Esophagus squamous epithelium (tissue), 5 donors: ENCODE results near the gene KCNMA1. TPM values are rescaled to one million over a fixed set of nuclear protein-coding genes. Genes with fewer than 3 reads are reported as not detected.

Experiments
- DNase-seq: peaks from one replicate; lab custom pipeline; 2025; lab: John Stamatoyannopoulos, UW
- H3K27ac ChIP-seq, 4 donors: fragments of 200-600 bp; sonication (generic); one replicate each; pipeline ENCODE4 v1.5.1; 2016 to 2019; ENCODE audit warnings: mild to moderate bottlenecking in 1 of 4
- H3K27me3 ChIP-seq, 4 donors: fragments of 200-600 bp; sonication (generic); 1 replicate in 3 of 4; 2 replicates in 1 of 4; pipeline versions ENCODE4 v1.5.1 to v1.6.0; 2017 to 2021; ENCODE audit warnings: antibody characterized with exemption in 1 of 4
- H3K36me3 ChIP-seq, 3 donors: fragments of 200-600 bp; sonication (generic); one replicate each; pipeline ENCODE4 v1.5.1; 2016 to 2019
- H3K4me1 ChIP-seq, 3 donors: fragments of 200-600 bp; sonication (generic); one replicate each; pipeline ENCODE4 v1.5.1; 2017 to 2019
- H3K4me3 ChIP-seq, 4 donors: fragments of 200-600 bp; sonication (generic); 1 replicate in 3 of 4; 2 replicates in 1 of 4; pipeline ENCODE4 v1.5.1; 2016 to 2019; ENCODE audit warnings: mild to moderate bottlenecking in 2 of 4, moderate library complexity in 1 of 4
- H3K9me3 ChIP-seq, 3 donors: fragments of 200-600 bp; sonication (generic); one replicate each; pipeline ENCODE4 v1.5.1; 2016 to 2019
- POLR2A ChIP-seq, 4 donors: fragments of 450-650 bp; IDR thresholded peaks; one replicate each; pipeline ENCODE4 v1.6.1; 2017; ENCODE audit warnings: antibody characterized with exemption in 4 of 4, mild to moderate bottlenecking in 4 of 4, moderate library complexity in 3 of 4
- WGBS, 2 donors: methylation state at CpG; one replicate each; pipeline ENCODE4 v1.1.5; 2018; 5-methylcytosine and 5-hydroxymethylcytosine counted together
- intact Hi-C: fragments of 100-400 bp; cut with DNase I; formaldehyde crosslinking; loops from one replicate; pipeline ENCODE4 v1.15.0; 2022
- total RNA-seq, 4 donors: library from RNA; depleted of rRNA; stranded (reverse); fragments of >200 nt; gene quantifications; one replicate each; pipeline ENCODE4 v1.1.0, GENCODE V29; 2016
- TF ChIP-seq, protein P1 (sequence below), 6 experiments: fragments of 450-650 bp in 4 of 6; fragments of 200-600 bp in 2 of 6; sonication (generic) in 2 of 6; IDR thresholded peaks; one replicate each; pipeline ENCODE4 v1.5.1; 2016 to 2019; ENCODE audit warnings: antibody characterized with exemption in 6 of 6, mild to moderate bottlenecking in 4 of 6, moderate library complexity in 4 of 6
- donor health status: DM: yes; HTN: yes; CAD: no.

Gene KCNMA1
- total RNA-seq, 4 donors from 2014 or later = 7.5 to 74.2 (median 18.0) TPM

- H3K9me3 ChIP-seq = no peaks in the 10 kb centered on the region
- no peak overlapping the region for H3K27ac ChIP-seq
- no peak for DNase-seq
- peaks cover 0 to 15% (median 0%) of the 10 kb centered on the region in 3 donors for H3K4me1 ChIP-seq
- 51 to 66% methylated on average over 2 of the region's 2 CpGs for WGBS, 2 donors
- no peak overlapping the region for H3K4me3 ChIP-seq
- H3K27me3 ChIP-seq = peaks cover 0 to 6% (median 0%) of the 10 kb centered on the region in 4 donors
- intact Hi-C loops = no loop called here
- H3K36me3 ChIP-seq = no peaks in the 10 kb centered on the region
- TF ChIP-seq POLR2A (IDR thresholded peaks at IDR 0.05) = no peak
- TF ChIP-seq, protein P1, sequence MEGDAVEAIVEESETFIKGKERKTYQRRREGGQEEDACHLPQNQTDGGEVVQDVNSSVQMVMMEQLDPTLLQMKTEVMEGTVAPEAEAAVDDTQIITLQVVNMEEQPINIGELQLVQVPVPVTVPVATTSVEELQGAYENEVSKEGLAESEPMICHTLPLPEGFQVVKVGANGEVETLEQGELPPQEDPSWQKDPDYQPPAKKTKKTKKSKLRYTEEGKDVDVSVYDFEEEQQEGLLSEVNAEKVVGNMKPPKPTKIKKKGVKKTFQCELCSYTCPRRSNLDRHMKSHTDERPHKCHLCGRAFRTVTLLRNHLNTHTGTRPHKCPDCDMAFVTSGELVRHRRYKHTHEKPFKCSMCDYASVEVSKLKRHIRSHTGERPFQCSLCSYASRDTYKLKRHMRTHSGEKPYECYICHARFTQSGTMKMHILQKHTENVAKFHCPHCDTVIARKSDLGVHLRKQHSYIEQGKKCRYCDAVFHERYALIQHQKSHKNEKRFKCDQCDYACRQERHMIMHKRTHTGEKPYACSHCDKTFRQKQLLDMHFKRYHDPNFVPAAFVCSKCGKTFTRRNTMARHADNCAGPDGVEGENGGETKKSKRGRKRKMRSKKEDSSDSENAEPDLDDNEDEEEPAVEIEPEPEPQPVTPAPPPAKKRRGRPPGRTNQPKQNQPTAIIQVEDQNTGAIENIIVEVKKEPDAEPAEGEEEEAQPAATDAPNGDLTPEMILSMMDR (IDR thresholded peaks at IDR 0.05) = no peak
These were observed 371.4 kb downstream of the KCNMA1 start for GRCh38 chr10:77266242-77266641.

DNA sequence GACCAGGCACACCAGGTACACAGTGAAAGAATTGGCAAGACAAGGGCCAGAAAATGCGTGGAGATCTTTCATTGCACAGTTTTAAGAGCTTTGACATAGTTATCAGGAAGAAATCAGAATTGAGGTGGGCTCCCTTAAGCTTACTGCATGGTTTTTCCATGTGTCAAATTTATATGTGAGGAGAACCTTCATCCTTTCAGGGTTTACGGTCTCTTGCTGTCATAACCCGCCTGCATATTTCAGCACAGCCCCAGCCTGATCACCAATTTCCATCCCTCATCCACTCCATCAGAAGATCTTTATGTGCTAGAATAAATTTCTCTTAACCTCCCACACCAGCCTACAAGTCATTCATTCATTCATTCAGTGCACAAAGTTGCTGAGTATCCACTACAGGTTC lies 373.1 kb downstream of the KCNMA1 start:
- Histone ChIP-seq H3K4me1 (peaks cover 0 to 15% (median 0%) of the 10 kb centered on the region in 3 donors), H3K4me3 (no peak overlapping the region), H3K36me3 (no peaks in the 10 kb centered on the region), H3K27ac (no peak overlapping the region), H3K9me3 (no peaks in the 10 kb centered on the region), H3K27me3 (peaks cover 0 to 6% (median 0%) of the 10 kb centered on the region in 4 donors)
- 78 to 80% methylated on average over 3 of the region's 3 CpGs for WGBS, 2 donors
- TF ChIP-seq, protein P1 (IDR thresholded peaks at IDR 0.05) = no peak
- no peak for TF ChIP-seq POLR2A (IDR thresholded peaks at IDR 0.05)
- intact Hi-C loops = no loop called here
- no peak for DNase-seq

DNA sequence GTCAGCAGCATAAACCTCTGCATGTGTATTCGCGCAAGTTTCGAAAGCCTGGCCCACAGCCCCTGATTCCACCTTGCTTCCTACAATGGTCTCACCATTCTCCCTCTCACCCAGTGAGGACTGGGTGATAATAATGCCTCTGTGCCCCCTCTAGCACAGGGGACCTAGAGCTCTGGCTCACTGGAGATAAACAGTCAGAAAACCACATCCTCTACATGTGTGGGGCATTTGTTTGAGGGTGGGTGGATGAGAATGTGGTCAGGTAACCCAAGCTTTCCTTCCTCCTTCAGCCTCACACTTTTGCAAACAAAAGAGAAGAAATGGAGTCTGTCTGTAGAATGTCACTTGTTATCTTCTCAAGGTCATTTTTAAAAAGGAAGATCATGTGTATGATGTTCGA lies 373.5 kb downstream of the KCNMA1 start:
- Histone ChIP-seq H3K27me3 (peaks cover 0 to 6% (median 0%) of the 10 kb centered on the region in 4 donors), H3K4me1 (peaks cover 0 to 15% (median 0%) of the 10 kb centered on the region in 3 donors), H3K36me3 (no peaks in the 10 kb centered on the region), H3K9me3 (no peaks in the 10 kb centered on the region), H3K27ac (no peak overlapping the region), H3K4me3 (no peak overlapping the region)
- DNase-seq = no peak
- intact Hi-C loops = no loop called here
- TF ChIP-seq, protein P1 (IDR thresholded peaks at IDR 0.05) = no peak
- no peak for TF ChIP-seq POLR2A (IDR thresholded peaks at IDR 0.05)
- WGBS, 2 donors = 75 to 78% methylated on average over 4 of the region's 4 CpGs

GRCh38 chr10:77263700-77264099 lies 373.9 kb downstream of the KCNMA1 start:
- peaks cover 0 to 6% (median 0%) of the 10 kb centered on the region in 4 donors for H3K27me3 ChIP-seq
- no peaks in the 10 kb centered on the region for H3K9me3 ChIP-seq
- TF ChIP-seq, protein P1 (IDR thresholded peaks at IDR 0.05) = no peak
- TF ChIP-seq POLR2A (IDR thresholded peaks at IDR 0.05) = no peak
- DNase-seq = no peak
- peaks cover 0 to 15% (median 0%) of the 10 kb centered on the region in 3 donors for H3K4me1 ChIP-seq
- no peaks in the 10 kb centered on the region for H3K36me3 ChIP-seq
- H3K4me3 ChIP-seq = no peak overlapping the region
- no peak overlapping the region for H3K27ac ChIP-seq
- intact Hi-C loops = no loop called here
- WGBS, 2 donors = 77 to 78% methylated on average over 4 of the region's 4 CpGs

DNA sequence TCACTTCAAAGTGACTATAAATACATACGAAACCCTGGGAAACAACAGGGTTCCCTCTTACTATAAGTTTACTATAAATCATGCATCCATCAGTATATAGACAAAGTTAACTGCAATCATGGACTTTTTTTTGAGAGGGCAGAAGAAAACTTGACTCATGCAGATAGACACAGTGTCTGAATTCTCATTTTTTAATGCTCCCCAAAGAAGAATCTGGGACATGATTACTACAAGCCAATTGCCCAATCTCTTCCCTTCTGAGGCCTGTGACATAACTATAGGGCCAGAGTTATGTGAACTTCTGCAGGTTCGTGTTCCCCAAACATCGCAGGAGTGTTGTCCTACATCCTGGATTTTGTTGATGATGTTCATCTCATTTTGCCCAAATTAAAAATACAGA lies 376.5 kb downstream of the KCNMA1 start:
- H3K4me1 ChIP-seq = peaks cover 0 to 5% (median 0%) of the 10 kb centered on the region in 3 donors
- H3K4me3 ChIP-seq = no peak overlapping the region
- no peak for TF ChIP-seq POLR2A (IDR thresholded peaks at IDR 0.05)
- intact Hi-C loops = no loop called here
- H3K27ac ChIP-seq = no peak overlapping the region
- no peaks in the 10 kb centered on the region for H3K36me3 ChIP-seq
- H3K27me3 ChIP-seq = peaks cover 0 to 6% (median 0%) of the 10 kb centered on the region in 4 donors
- H3K9me3 ChIP-seq = no peaks in the 10 kb centered on the region
- WGBS, 2 donors = 77 to 87% methylated on average over 3 of the region's 3 CpGs
- no peak for DNase-seq
